Measurements from ENCODE around the gene TM9SF3.

DNA sequence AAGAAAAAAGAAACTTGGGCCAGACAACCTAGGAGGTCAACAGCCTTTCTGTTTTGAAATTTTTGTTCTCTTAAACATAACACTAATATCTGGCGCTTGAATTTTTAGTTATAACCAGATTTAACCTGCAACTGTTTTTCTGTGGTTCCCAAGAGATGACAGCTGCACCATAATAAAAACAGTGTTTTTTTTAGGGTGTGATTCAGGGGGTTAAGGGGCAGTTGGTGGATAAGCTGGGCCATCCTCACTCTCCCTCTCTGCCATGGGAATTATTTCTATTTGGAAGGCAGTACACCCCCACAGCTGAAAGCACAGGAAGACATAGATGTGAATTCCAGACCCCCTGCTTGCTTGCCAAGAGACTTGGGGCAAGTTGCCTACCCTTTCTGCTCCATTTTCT lies 20.1 kb upstream of the TM9SF3 start:
- TF ChIP-seq MAZ (IDR thresholded peaks at IDR 0.05; ENCODE audit: borderline replicate concordance, low read depth, low read length) (no peak), CTCF (conservative IDR thresholded peaks at IDR 0.05; ENCODE audit: low read depth, low read length) (no peak), RFX5 (IDR thresholded peaks at IDR 0.05; ENCODE audit: low read depth, low read length) (no peak), POLR2A (IDR thresholded peaks at IDR 0.05; ENCODE audit: low read depth, low read length) (no peak), RAD21 (IDR thresholded peaks at IDR 0.05; ENCODE audit: low read length) (no peak), BHLHE40 (IDR thresholded peaks at IDR 0.05; ENCODE audit: low read depth, low read length) (no peak), RCOR1 (IDR thresholded peaks at IDR 0.05; ENCODE audit: insufficient replicate concordance, low read length) (no peak), NFE2L2 (IDR thresholded peaks at IDR 0.05; ENCODE audit: low read depth, low read length) (no peak), FOS (IDR thresholded peaks at IDR 0.05; ENCODE audit: low read depth, low read length) (no peak), SMC3 (IDR thresholded peaks at IDR 0.05; ENCODE audit: low read depth, low read length) (no peak)
- TF ChIP-seq, protein P1, sequence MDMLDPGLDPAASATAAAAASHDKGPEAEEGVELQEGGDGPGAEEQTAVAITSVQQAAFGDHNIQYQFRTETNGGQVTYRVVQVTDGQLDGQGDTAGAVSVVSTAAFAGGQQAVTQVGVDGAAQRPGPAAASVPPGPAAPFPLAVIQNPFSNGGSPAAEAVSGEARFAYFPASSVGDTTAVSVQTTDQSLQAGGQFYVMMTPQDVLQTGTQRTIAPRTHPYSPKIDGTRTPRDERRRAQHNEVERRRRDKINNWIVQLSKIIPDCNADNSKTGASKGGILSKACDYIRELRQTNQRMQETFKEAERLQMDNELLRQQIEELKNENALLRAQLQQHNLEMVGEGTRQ (IDR thresholded peaks at IDR 0.05; ENCODE audit: low read depth, low read length) = no peak
- TF ChIP-seq, protein P2, sequence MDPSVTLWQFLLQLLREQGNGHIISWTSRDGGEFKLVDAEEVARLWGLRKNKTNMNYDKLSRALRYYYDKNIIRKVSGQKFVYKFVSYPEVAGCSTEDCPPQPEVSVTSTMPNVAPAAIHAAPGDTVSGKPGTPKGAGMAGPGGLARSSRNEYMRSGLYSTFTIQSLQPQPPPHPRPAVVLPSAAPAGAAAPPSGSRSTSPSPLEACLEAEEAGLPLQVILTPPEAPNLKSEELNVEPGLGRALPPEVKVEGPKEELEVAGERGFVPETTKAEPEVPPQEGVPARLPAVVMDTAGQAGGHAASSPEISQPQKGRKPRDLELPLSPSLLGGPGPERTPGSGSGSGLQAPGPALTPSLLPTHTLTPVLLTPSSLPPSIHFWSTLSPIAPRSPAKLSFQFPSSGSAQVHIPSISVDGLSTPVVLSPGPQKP (IDR thresholded peaks at IDR 0.05; ENCODE audit: borderline replicate concordance, low read depth, low read length) = no peak
